ENCODE measurements around the gene TM4SF1.

Gene TM4SF1

DNA sequence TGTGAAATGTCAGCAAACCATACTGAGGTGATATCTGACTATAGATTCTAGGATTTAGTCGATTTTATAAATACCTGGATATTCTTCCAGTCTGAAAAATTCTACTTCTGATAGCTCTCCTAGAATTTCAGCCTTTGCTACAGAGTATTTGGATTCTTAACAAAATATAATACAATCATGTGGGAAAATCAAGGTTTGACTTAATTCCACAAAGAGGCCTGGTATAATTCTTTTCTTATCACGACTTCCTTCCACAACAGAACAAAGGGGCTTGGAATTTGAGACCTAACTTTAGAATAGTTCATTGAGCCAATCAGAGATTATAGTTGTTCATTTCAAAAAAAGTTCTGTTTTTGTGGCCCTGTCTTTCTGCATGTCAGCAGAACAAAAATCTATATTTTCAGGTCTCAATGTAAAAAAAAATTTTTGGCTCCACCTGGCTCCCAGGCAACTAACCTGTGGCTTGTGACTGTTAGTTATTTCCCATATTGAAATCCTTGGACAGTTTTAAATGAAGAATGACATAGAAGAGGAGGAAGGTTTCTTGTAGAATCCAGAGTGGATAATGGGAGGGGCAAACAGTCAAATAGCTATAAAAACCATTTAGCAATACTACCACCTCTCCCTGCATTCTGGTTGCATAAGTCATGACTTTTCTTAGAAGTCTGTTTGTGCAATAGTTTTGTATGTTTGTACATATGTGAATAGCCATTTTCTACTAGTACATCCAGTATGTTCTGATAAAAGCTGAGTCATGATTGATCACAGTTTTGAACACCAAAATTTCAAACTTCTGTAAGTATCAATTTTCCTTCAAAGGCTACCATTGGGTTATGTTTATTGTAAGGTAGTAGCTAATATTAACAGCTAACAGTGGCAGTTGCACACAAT, 4.0 kb downstream of the TM4SF1 start:
- DNase-seq: no peak

GRCh38 chr3:149371723-149372114, 5.7 kb downstream of the TM4SF1 start:
- no peak for DNase-seq

DNA sequence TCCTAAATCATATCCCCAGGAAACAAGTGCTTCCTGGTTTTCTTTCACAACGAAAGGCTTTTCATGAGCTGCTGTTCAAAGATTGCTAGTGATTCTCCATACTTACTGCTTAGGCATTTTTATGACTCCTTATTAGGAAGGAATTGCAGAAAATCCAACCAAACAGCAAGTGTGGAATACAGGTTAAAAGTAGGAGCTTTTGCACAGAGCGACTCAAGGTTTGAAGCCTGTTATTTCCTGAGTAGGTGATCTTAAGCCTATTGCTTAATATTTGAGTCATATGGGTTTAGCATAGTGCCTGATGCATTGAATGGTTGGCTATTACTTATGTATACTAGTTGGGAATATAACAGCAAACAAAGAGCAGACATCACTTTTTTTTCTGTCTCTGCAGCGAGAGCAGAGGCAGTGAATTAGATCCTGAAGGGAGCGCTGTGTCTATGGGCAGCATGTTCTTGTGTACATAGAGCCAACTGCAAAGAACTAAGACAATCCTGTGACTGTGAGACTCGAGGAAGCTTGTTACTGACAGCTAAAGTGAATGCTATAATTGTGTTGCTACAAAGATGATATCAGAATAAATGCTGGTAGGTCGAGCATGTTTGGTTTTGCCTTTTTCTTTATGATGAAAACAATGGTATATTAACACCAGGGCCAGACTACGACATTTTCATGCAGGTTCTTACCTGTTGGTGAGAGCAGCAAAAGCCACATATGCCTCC, 6.3 kb downstream of the TM4SF1 start:
- DNase-seq: peak; percentile 12

GRCh38 chr3:149369991-149370866, 7.2 kb downstream of the TM4SF1 start:
- no peak for DNase-seq

DNA sequence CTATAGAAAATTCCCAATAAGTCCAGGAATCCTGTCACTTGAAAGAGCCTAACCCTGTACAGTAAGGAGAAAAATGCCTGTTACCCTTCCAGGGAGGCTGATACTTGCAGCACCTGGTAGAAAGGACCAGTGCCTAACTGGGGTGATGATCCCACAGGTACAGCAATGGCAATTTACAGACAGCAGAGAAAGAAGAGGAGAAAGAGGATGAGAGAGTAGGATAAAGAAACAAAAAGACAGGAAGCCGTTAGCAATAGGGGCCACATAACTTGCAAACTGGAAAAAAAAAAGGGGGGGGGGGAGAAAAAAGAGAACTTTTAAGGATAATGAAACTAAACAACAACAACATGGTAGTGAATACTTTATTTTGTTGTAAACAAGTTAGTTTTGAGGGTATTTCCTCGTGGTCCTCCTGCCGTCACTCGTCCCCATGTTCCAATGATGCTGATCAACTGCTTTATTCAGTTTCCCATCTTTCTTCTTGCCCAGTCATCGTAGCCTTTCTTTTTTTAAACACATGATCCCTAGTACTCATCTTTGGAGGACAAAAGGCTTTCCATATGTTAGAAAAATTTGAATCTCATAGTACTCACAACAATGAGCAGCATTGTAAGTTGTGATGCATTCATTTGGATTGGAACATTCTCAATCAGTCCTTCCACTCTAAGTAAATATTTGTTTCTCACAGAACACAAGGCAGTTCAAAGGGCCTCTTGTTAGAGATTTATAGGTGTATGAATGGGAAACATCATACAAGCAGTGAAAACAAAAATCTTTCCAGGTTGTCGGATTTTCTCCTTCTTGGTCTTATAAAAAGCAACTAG, 8.6 kb downstream of the TM4SF1 start:
- DNase-seq: no peak

DNA sequence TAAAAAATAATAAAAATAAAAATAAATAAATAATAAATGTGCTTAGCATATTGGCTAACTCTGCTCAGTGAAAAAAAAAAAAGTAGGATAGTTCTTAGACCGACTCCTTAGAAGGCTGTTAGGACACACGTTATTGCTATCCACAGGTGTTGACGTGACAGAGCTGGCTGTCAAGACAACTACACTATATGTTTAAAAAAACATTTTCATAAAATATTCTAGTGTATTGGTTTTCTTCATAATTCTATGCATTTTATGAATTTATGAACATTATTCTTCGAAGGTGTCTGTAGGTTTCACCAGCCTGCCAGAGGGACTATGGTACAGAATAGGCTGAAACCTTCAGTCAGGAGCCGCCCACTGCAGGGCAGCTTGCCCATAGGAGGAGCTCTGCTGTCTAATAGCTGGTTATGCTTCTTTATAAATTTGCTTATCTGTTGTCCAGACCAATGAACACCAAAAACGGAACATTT, 9.2 kb downstream of the TM4SF1 start:
- no peak for DNase-seq

GRCh38 chr3:149366941-149367840, 10.3 kb downstream of the TM4SF1 start:
- no peak for DNase-seq

- no peak for DNase-seq
Observed at GRCh38 chr3:149366031-149366430, 11.4 kb downstream of the TM4SF1 start.

GRCh38 chr3:149364624-149365023, 12.8 kb downstream of the TM4SF1 start:
- DNase-seq: no peak

DNA sequence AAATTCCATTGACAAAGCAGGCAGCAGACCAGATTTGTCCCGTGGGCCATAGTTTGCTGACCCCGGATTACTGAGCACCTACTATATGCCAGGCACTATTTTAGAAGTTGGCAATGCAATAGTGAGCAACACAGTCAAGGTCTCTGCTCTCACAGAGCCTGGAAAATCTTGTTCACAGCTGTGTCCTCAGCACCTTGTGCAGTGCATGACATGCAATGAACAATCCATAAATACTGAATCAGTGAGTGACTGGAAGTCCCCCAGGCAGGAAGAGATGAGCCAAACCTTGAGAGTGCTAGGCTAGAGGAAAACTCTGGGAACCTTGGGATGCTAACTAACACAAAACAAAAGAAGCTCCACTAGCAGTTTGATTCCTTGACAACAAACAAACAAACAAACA, 14.4 kb downstream of the TM4SF1 start:
- DNase-seq: no peak

GRCh38 chr3:149362366-149362765, 15.1 kb downstream of the TM4SF1 start:
- DNase-seq: no peak

DNA sequence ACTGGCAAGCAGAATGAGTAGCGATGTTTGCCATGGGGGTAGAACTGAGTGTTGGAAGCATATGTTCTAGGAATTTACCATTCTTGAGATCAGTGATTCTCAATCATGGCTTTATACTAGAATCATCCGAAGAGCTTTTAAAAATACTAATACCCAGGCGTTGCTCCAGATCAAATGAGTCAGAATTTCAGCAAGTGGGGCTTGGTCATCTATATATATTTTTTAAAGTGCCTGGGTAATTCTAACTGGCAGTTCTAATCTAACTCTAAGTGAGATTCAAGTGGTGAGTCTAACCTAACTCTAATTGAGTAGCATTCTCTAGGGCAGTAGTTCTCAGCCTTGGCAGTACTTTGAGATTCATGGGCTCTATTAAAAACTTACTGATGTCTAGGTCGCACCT, 20.8 kb downstream of the TM4SF1 start:
- DNase-seq: no peak

DNA sequence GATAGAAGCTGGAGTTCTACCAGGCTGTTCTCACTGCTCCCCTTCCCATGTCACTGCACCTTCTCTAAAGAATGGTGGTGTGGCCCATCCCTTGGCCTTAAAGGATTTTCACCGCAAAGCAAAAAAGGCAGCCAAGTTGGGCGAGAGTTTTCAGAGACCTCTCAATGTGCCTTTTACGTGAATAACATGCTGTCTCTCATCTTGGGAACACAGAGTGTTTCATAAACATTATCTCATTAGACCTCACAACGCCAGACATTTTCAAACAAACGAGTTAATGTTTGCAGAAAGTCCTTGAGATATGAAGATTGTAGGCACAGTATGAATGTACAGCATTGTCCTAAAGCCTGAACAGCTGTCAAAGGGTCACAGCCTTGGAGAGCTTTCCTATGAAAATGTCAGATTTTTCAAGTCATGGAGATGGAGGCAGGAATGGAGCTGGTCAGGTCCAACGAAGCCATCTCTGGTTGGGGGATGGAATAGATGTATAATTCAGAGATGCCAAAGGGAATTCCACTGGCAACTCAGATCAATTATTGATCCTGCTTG, 21.3 kb downstream of the TM4SF1 start:
- no peak for DNase-seq

DNA sequence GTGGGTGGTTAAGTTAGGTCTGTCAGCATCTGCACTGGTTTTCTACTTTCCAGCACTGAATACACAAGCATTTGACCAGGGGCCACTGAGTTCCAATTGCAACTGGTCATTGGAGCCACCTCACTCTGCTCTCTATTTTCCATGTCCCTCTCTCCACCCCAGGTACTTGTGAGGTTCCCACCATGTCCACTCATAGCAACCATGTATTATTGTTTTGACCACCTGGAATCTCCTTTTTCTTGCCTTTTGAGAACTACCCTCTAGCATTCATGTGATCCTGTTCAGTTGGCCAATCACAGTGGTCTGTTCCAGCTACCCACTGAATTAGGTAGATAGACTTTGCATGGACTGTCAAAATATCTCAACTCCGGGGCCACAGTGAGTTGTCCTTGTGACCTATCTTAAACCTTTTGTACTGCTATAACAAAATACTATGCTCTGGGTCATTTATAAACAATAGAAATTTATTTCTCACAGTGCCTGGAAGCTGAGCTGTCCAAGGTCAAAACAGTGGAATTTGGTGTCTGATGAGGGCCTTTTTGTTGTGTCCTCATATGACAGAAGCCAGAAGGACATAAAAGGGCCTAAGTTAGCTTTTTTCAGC, 23.8 kb downstream of the TM4SF1 start:
- no peak for DNase-seq

DNA sequence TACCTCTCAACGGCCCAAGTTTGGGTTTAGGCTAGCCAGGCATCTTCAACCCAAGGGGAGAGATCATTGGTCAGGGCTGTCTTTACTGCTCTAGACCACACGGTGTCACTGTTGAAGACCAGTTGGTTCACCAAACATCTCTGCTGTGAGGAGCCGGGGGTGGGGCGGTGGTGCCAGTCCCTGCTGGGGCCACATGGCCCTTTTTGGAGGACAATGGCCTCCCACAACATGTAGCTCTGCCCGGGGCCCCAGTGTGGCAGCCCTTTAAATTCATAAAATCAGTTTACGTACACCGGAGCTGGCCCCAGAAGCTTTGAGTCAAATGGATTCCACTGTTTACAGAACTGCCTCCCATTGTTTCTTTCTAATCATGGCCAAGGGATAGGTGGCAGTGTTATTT, 24.9 kb downstream of the TM4SF1 start:
- peak; percentile 19 for DNase-seq

DNA sequence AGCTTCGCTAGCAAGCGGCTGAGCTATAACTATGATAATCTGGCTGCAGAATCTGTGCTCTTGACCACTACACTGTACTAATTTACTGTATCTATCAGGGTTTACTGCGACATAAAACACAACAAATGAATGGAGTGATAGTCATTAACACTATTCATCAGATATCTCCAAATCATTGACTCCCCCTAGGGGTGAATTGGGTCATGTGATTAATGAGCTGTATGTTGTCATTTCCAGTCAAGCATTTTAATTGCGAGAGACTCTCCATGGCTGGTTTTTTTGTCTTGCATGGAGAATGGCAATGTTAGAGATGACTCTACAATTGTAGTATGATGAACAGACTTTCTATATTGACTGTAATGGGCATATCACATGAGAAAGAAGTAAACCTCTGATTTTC, 33.5 kb downstream of the TM4SF1 start:
- DNase-seq: peak; percentile 66

DNA sequence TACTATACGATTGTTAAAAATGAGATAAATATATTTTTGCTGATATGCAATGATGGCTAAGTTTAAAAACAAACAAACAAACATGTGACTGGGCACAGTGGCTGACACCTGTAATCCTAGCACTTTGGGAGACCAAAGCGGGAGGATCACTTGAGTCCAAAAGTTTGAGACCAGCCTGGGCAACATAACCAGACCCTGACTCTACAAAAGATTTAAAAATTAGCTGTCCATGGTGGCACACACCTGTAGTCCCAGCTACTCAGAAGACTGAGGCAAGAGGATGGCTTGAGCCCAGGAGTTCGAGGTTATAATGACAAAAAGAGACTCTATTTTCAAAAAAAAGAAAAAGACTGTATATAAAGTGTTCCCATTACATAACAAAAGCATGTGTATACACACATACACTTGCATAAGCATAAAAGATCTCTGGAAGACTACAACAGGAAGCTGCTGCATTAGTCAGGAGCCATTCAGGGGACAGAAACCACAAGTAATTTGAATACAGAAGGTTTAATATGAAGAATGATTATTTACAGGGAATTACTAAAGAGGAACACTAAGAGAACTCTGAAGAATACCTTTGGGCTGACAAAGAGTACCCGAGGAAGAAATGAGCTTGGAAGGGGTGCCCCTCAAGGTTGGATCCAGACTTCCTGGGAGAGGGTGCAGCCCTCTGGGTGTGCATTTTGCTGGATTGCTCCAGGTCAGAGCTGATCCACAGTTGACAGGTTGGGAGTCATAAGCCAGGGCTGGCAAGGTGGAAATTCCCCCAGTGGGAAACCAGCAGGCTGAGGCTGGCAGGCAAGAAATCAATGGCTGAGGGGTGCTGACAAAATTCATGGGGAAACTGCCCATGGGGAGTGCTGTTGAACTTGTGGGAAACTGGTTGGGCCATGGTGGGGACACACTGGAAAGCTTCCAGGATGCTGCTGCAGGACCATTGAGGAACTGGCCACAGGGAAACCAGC, 34.8 kb downstream of the TM4SF1 start:
- DNase-seq: no peak

- DNase-seq: no peak
Observed at GRCh38 chr3:149340310-149340933, 37.0 kb downstream of the TM4SF1 start.

GRCh38 chr3:149339931-149340309, 37.5 kb downstream of the TM4SF1 start:
- no peak for DNase-seq

Measured in eye (tissue), 1 donor.